ENCODE results near the gene FCN3.

FCN3 gene

GRCh38 chr1:27332536-27333281 lies 41.9 kb downstream of the FCN3 start:
- DNase-seq (ENCODE audit: low spot score): peak; percentile 82
- in situ Hi-C loops (cut with MboI; ENCODE audit: low sequenced_read_pairs, unreplicated experiment): no loop called here
- peak; percentile 71 for TF ChIP-seq CTCF (IDR thresholded peaks at IDR 0.05; ENCODE audit: borderline replicate concordance, control extremely low read depth, extremely low read depth, insufficient read depth, missing control alignments)

GRCh38 chr1:27331922-27332321 lies 42.7 kb downstream of the FCN3 start:
- no peak for DNase-seq (ENCODE audit: low spot score)
- in situ Hi-C loops (cut with MboI; ENCODE audit: low sequenced_read_pairs, unreplicated experiment): no loop called here
- no peak for TF ChIP-seq CTCF (IDR thresholded peaks at IDR 0.05; ENCODE audit: borderline replicate concordance, control extremely low read depth, extremely low read depth, insufficient read depth, missing control alignments)

GRCh38 chr1:27331426-27331825 lies 43.2 kb downstream of the FCN3 start:
- in situ Hi-C loops (cut with MboI; ENCODE audit: low sequenced_read_pairs, unreplicated experiment): no loop called here
- no peak for TF ChIP-seq CTCF (IDR thresholded peaks at IDR 0.05; ENCODE audit: borderline replicate concordance, control extremely low read depth, extremely low read depth, insufficient read depth, missing control alignments)
- no peak for DNase-seq (ENCODE audit: low spot score)

- no peak for DNase-seq (ENCODE audit: low spot score)
- in situ Hi-C loops (cut with MboI; ENCODE audit: low sequenced_read_pairs, unreplicated experiment): no loop called here
- TF ChIP-seq CTCF (IDR thresholded peaks at IDR 0.05; ENCODE audit: borderline replicate concordance, control extremely low read depth, extremely low read depth, insufficient read depth, missing control alignments): no peak
These were observed 43.8 kb downstream of the FCN3 start for GRCh38 chr1:27330786-27331185.

- in situ Hi-C loops (cut with MboI; ENCODE audit: low sequenced_read_pairs, unreplicated experiment): no loop called here
- no peak for DNase-seq (ENCODE audit: low spot score)
- TF ChIP-seq CTCF (IDR thresholded peaks at IDR 0.05; ENCODE audit: borderline replicate concordance, control extremely low read depth, extremely low read depth, insufficient read depth, missing control alignments): no peak
These were observed 46.7 kb downstream of the FCN3 start for GRCh38 chr1:27327964-27328363.

GRCh38 chr1:27325286-27325685 lies 49.3 kb downstream of the FCN3 start:
- DNase-seq (ENCODE audit: low spot score): no peak
- no peak for TF ChIP-seq CTCF (IDR thresholded peaks at IDR 0.05; ENCODE audit: borderline replicate concordance, control extremely low read depth, extremely low read depth, insufficient read depth, missing control alignments)
- in situ Hi-C loops (cut with MboI; ENCODE audit: low sequenced_read_pairs, unreplicated experiment): no loop called here
